NB4 (cell line): Measurements from ENCODE around the gene BZW2.

ENCODE experiments used
- CTCF ChIP-seq: IDR thresholded peaks from one replicate; pipeline ENCODE4 v1.5.1; 2012; ENCODE audit warnings: low read depth, low read length
- POLR2A ChIP-seq: IDR thresholded peaks from 2 replicates; pipeline ENCODE4 v1.6.1; 2011; ENCODE audit warnings: mild to moderate bottlenecking; ENCODE audit not compliant: insufficient read length; ENCODE audit errors: extremely low read depth
- TF ChIP-seq, protein P1 (sequence below): IDR thresholded peaks from 2 replicates; pipeline ENCODE4 v1.6.1; 2011; ENCODE audit warnings: low read depth, low read length

DNA sequence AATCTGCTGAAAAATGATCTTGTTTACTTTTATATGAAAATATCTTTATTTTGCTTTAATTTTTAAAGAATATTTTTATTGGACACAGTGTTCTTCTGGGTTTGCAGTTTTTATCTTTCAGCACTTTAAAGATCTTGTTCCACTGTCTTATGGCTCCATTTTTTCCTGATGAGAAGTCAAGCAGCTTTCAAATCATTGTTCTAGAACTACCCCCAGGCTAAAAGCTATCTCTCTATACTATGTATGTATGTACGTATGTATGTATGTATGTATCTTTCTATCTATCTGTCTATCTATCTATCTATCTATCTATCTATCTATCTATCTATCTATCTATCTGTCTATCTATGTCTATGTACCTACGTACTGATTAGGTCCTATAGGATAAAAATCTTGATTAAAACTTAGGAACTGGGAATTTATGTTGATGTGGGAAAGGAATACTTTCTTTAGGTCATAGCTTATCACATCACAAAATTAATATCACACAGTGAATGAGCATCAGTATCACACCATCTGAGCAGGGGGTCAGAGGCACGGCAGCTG, 72.2 kb downstream of the BZW2 start:
- no peak for TF ChIP-seq CTCF
- no peak for TF ChIP-seq POLR2A
- TF ChIP-seq, protein P1, sequence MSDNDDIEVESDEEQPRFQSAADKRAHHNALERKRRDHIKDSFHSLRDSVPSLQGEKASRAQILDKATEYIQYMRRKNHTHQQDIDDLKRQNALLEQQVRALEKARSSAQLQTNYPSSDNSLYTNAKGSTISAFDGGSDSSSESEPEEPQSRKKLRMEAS: no peak
